ENCODE measurements around the gene HLA-A. TPM values are rescaled to one million over a fixed set of nuclear protein-coding genes. Genes with fewer than 3 reads are reported as not detected.

Gene HLA-A
- total RNA-seq, 3 donors from 2014 or later, result 327 to 617 (median 473) TPM

- Histone ChIP-seq H3K36me3 (no peaks in the 10 kb centered on the region), H3K27ac (no peak overlapping the region), H3K9me3 (no peaks in the 10 kb centered on the region), H3K4me1 (no peaks in the 10 kb centered on the region), H3K4me3 (no peak overlapping the region), H3K27me3 (no peaks in the 10 kb centered on the region)
- no peak for TF ChIP-seq POLR2AphosphoS5 (IDR thresholded peaks at IDR 0.05)
- TF ChIP-seq CTCF (IDR thresholded peaks at IDR 0.05), result no peak
- TF ChIP-seq POLR2A (IDR thresholded peaks at IDR 0.05), result no peak
- no peak for DNase-seq (ENCODE audit: low spot score in 2 of 2)
- intact Hi-C loops (cut with DNase I; ENCODE audit: low total_unique reads), result no loop called here
These were observed 34.0 kb upstream of the HLA-A start for GRCh38 chr6:29908341-29908662.

DNA sequence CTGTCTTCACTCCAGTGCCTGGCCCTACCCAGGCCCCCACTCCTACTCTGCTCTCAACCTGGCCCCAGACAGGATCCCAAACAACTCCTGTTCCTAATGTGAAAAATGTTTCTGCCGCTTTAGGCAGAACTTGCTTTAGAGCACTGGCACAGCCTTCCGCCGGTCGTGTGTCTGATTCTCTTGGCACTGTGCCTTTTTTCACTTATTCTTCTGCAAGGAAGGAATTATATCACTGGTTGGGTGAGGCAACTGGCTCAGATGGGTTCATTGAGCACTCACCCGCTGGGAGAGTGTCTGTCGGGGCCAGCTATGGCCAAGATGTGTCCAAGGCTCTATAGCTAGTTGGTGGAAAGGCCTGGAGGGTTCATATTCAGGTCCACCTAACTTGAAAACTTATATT is 33.6 kb upstream of the HLA-A start:
- intact Hi-C loops (cut with DNase I; ENCODE audit: low total_unique reads), result no loop called here
- no peaks in the 10 kb centered on the region for H3K9me3 ChIP-seq
- TF ChIP-seq POLR2AphosphoS5 (IDR thresholded peaks at IDR 0.05) (no peak), POLR2A (IDR thresholded peaks at IDR 0.05) (no peak), CTCF (IDR thresholded peaks at IDR 0.05) (no peak)

GRCh38 chr6:29909985-29910384 is 32.3 kb upstream of the HLA-A start:
- DNase-seq (ENCODE audit: low spot score in 2 of 2), result no peak
- H3K9me3 ChIP-seq, result no peaks in the 10 kb centered on the region
- no peak overlapping the region for H3K4me3 ChIP-seq
- H3K4me1 ChIP-seq, result no peaks in the 10 kb centered on the region
- TF ChIP-seq CTCF (IDR thresholded peaks at IDR 0.05) (no peak), POLR2A (IDR thresholded peaks at IDR 0.05) (no peak), POLR2AphosphoS5 (IDR thresholded peaks at IDR 0.05) (no peak)
- intact Hi-C loops (cut with DNase I; ENCODE audit: low total_unique reads), result no loop called here
- no peaks in the 10 kb centered on the region for H3K27me3 ChIP-seq
- no peak overlapping the region for H3K27ac ChIP-seq
- no peaks in the 10 kb centered on the region for H3K36me3 ChIP-seq

More for the DNA sequence above, 33.6 kb upstream of the HLA-A start:
- DNase-seq (ENCODE audit: low spot score in 2 of 2), result no peak
- Histone ChIP-seq H3K36me3 (no peaks in the 10 kb centered on the region), H3K27me3 (no peaks in the 10 kb centered on the region), H3K27ac (no peak overlapping the region), H3K4me1 (no peaks in the 10 kb centered on the region), H3K4me3 (no peak overlapping the region)

DNA sequence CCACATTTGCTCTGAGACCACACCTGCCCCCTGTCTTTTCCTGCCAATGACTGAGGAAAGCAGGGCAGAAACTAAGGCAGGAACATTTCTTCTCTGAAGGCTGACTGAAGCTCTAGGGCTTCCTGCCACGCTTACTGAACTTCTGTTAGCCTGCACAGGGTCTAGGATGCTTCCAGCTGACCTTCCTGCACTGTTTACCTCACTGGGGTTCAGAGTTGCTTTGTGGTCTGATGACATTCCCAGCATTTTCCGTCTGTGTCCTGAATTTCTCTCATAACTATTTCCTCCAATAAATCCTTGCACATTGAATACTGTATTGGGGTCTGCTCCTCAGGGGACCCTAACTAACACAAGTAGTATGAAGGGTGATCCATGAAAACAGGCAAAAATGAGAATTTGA is 29.5 kb upstream of the HLA-A start:
- Histone ChIP-seq H3K27ac (no peak overlapping the region), H3K4me3 (no peak overlapping the region), H3K4me1 (no peaks in the 10 kb centered on the region), H3K36me3 (no peaks in the 10 kb centered on the region), H3K27me3 (no peaks in the 10 kb centered on the region), H3K9me3 (no peaks in the 10 kb centered on the region)
- intact Hi-C loops (cut with DNase I; ENCODE audit: low total_unique reads), result no loop called here
- DNase-seq (ENCODE audit: low spot score in 2 of 2), result no peak
- TF ChIP-seq POLR2AphosphoS5 (IDR thresholded peaks at IDR 0.05), result no peak
- TF ChIP-seq POLR2A (IDR thresholded peaks at IDR 0.05), result no peak
- TF ChIP-seq CTCF (IDR thresholded peaks at IDR 0.05), result no peak

GRCh38 chr6:29916741-29917140 is 25.6 kb upstream of the HLA-A start:
- Histone ChIP-seq H3K27ac (no peak overlapping the region), H3K4me1 (no peaks in the 10 kb centered on the region), H3K27me3 (no peaks in the 10 kb centered on the region), H3K4me3 (no peak overlapping the region), H3K36me3 (no peaks in the 10 kb centered on the region), H3K9me3 (no peaks in the 10 kb centered on the region)
- no peak for DNase-seq (ENCODE audit: low spot score in 2 of 2)
- intact Hi-C loops (cut with DNase I; ENCODE audit: low total_unique reads), result no loop called here
- no peak for TF ChIP-seq POLR2AphosphoS5 (IDR thresholded peaks at IDR 0.05)
- no peak for TF ChIP-seq POLR2A (IDR thresholded peaks at IDR 0.05)
- no peak for TF ChIP-seq CTCF (IDR thresholded peaks at IDR 0.05)
